Choroid plexus epithelial cell (primary cell): ENCODE data around the gene ZNF829.
A peak's percentile ranks its signal among the peaks of the same experiment; 100 is the strongest.

Source experiments
- DNase-seq: peaks from one replicate; pipeline ENCODE4 v3.0.0-alpha.2; 2010; ENCODE audit warnings: low read depth
- H3K4me3 ChIP-seq: 2 replicates; pipeline ENCODE4 v1.5.1; 2011; ENCODE audit warnings: low read depth, mild to moderate bottlenecking, control low read depth, low read length, moderate library complexity
- TF ChIP-seq, protein P1 (sequence below): conservative IDR thresholded peaks from 2 replicates; pipeline ENCODE4 v1.5.1; 2011; ENCODE audit warnings: low read depth, mild to moderate bottlenecking, control low read depth, inconsistent platforms, low read length, moderate library complexity

Gene ZNF829

DNA sequence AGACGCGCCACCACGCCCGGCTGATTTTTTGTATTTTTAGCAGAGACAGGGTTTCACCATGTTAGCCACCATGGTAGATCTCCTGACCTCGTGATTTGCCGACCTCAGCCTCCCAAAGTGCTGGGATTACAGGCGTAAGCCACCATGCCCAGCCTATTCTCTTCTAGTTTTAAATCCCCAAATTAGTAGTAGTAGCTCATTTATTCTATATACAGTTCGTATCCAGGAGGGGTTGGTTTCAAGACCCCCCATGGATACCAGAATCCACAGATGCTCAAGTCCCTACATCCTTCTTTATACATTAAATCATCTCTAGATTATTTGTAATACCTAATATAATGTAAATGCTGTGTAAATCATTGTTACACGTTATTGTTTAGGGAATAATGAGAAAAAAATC, 2.0 kb upstream of the ZNF829 start:
- TF ChIP-seq, protein P1, sequence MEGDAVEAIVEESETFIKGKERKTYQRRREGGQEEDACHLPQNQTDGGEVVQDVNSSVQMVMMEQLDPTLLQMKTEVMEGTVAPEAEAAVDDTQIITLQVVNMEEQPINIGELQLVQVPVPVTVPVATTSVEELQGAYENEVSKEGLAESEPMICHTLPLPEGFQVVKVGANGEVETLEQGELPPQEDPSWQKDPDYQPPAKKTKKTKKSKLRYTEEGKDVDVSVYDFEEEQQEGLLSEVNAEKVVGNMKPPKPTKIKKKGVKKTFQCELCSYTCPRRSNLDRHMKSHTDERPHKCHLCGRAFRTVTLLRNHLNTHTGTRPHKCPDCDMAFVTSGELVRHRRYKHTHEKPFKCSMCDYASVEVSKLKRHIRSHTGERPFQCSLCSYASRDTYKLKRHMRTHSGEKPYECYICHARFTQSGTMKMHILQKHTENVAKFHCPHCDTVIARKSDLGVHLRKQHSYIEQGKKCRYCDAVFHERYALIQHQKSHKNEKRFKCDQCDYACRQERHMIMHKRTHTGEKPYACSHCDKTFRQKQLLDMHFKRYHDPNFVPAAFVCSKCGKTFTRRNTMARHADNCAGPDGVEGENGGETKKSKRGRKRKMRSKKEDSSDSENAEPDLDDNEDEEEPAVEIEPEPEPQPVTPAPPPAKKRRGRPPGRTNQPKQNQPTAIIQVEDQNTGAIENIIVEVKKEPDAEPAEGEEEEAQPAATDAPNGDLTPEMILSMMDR = no peak
- DNase-seq = no peak
- H3K4me3 ChIP-seq = no peak overlapping the region

DNA sequence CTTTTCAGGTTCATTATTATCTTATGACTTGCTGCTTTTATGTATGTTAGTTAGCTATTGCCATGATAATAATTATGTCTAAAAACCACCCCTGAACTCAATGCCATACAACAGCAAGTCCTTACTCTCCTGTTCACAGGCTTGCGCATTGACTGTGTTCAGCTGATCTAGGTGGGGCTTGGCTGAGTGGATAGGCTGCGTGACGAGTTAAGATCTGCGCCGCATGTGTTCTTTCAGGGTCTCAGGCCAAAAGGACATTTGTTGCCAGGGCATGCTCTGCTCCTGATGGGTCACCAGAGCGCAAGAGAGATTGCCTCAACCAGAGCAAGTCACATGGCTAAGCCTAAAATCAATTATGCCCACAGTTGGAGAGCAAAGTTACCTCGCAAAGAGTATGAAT, 900 bp upstream of the ZNF829 start:
- peak overlapping the region; percentile 93 for H3K4me3 ChIP-seq
- TF ChIP-seq, protein P1 = no peak
- DNase-seq = peak; percentile 55

DNA sequence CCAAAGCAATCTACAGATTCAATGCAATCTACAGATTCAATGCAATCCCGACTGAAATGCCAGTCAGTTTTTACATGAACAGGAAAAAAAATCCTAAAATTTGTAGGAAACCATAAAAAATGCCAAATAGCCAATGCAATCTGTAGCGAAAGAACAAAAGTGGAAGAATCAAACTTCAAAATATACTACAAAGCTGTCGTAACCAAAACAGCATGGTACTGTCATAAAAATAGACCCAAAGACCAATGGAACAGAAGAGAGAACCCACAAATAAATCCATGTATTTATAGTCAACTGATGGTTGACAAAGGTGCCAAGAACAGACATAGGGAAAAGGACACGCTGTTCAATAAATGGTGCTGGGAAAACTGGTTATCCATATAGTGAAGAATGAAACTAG, 17.7 kb downstream of the ZNF829 start:
- H3K4me3 ChIP-seq = no peak overlapping the region
- DNase-seq = no peak
- TF ChIP-seq, protein P1 = no peak

DNA sequence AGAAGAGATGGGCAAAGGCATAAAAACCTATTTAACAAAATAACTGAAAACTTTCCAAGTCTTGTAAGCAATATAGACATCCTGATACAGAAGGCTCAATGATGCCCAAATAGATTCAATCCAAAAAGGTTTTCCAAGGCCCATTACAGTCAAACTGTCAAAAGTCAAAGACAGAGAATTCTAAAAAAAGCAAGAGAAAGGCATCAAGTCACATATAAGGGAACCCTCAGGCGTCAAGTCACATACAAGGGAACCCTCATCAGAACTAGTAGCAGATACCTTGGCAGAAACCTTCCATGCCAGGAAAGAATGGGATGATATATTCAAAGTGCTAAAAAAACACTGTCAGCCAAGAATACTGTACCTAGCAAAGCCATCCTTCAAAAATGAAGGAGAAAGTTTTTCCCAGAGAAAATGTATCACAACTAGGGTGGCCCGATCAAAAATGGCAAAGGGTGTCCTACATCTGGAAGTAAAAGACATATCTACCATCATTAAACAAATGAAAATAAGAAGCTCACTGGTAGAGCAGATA, 21.2 kb downstream of the ZNF829 start:
- no peak for DNase-seq
- no peak overlapping the region for H3K4me3 ChIP-seq
- TF ChIP-seq, protein P1 = no peak

DNA sequence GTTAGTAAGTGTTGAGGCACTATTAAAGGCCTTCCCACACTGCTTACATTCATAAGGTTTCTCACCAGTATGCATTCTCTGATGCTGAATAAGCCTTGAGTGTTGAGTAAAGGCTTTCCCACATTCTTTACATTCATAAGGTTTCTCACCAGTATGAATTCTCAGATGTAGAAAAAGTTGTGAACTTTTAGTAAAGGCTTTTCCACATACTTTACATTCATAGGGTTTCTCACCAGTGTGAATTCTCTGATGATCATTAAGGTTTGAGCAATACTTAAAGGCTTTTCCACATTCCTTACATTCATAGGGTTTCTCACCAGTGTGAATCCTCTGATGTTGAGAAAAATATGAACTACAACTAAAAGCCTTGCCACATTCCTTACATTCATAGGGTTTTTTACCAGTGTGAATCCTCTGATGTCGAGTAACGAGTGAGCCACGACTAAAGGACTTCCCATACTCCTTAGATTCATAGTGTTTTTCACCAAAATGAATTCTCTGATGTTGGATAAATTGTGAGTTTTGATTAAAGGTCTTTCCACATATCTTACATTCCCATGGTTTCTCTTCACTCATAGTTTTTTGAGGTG, 24.2 kb downstream of the ZNF829 start:
- TF ChIP-seq, protein P1 = no peak
- no peak overlapping the region for H3K4me3 ChIP-seq
- DNase-seq = peak; percentile 0

DNA sequence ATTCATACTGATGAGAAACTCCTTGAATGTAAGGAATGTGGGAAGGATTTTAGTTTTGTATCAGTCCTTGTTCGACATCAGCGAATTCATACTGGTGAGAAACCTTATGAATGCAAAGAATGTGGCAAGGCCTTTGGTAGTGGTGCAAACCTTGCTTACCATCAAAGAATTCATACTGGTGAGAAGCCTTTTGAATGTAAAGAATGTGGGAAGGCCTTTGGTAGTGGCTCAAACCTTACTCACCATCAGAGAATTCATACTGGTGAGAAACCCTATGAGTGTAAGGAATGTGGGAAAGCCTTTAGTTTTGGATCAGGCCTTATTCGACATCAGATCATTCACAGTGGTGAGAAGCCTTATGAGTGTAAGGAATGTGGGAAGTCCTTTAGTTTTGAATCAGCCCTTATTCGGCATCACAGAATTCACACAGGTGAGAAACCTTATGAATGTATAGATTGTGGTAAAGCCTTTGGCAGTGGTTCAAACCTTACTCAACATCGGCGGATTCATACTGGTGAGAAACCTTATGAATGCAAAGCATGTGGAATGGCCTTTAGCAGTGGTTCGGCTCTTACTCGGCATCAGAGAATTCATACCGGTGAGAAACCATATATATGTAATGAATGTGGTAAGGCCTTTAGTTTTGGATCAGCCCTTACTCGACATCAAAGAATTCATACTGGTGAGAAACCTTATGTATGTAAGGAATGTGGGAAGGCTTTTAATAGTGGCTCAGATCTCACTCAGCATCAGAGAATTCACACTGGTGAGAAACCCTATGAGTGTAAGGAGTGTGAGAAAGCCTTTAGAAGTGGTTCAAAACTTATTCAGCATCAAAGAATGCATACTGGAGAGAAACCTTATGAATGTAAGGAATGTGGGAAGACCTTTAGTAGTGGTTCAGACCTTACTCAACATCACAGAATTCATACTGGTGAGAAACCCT, 38.8 kb downstream of the ZNF829 start:
- DNase-seq = peak; percentile 1
- TF ChIP-seq, protein P1 = no peak
- no peak overlapping the region for H3K4me3 ChIP-seq
